ENCODE data around the gene AOC3.
A peak's percentile ranks its signal among the peaks of the same experiment; 100 is the strongest.

The AOC3 gene, protein sequence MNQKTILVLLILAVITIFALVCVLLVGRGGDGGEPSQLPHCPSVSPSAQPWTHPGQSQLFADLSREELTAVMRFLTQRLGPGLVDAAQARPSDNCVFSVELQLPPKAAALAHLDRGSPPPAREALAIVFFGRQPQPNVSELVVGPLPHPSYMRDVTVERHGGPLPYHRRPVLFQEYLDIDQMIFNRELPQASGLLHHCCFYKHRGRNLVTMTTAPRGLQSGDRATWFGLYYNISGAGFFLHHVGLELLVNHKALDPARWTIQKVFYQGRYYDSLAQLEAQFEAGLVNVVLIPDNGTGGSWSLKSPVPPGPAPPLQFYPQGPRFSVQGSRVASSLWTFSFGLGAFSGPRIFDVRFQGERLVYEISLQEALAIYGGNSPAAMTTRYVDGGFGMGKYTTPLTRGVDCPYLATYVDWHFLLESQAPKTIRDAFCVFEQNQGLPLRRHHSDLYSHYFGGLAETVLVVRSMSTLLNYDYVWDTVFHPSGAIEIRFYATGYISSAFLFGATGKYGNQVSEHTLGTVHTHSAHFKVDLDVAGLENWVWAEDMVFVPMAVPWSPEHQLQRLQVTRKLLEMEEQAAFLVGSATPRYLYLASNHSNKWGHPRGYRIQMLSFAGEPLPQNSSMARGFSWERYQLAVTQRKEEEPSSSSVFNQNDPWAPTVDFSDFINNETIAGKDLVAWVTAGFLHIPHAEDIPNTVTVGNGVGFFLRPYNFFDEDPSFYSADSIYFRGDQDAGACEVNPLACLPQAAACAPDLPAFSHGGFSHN

DNA sequence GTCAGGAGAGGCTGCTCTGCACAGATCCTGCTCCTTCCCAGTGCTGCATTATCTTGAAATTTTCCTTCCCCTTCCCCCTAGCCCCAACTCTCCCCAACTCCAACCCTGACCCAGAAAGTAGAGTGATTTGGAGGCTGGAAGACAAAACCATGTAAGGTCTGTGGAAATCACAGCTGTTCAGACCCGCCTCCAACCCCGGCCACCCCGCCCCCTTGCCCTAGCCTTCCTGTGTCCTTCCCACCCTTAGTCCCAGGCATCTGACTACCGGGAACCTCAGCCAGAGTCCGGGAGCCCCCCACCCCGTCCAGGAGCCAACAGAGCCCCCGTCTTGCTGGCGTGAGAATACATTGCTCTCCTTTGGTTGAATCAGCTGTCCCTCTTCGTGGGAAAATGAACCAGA is at the start of gene AOC3:
Gene AOC3, plus strand, starts transcription at position 246 of the 400 bp plus-strand sequence. Its CDS starts 145 bp downstream, at position 391.
- DNase-seq (ENCODE audit: low spot score) (no peak), FAIRE-seq (no peak)

DNA sequence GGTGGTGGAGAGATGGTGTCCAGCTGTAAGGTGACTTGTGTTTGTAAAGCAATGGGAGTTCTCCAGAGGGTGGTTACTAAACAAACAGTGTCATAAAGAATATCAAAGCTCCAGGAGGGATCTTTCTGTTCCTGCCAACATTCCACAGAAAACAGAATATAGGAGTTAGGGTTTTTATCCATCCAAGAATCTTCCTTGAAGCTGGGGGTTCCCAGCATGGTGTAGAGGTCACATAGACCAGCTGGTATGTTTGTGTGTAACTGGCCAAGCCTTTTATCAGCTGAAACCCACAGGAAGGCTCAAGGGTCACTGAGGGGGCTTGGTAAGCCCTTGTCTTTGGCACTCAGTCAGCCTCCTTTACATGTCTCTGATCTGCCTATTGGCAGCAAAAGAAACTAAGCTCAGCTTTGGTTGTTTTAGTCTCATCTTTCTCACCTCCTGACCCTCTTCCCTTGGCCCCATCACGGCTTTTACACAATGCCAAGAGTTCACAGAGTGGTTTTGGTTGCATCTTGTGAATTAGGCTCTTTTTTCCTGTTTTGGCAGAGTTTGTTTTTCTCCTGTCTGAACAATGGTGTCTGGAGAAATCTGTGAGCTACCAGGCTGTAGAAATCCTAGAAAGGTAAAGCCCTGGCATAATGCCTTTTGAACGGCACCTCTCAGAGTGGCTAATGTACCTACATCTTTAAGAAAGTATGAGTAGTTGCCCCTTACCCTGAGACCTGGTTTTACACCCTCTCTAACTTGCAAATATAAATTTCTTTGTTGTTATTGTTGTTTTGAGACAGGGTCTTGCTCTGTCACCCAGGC is 47.7 kb upstream of the AOC3 start:
- no peak for DNase-seq (ENCODE audit: low spot score)
- FAIRE-seq = no peak

DNA sequence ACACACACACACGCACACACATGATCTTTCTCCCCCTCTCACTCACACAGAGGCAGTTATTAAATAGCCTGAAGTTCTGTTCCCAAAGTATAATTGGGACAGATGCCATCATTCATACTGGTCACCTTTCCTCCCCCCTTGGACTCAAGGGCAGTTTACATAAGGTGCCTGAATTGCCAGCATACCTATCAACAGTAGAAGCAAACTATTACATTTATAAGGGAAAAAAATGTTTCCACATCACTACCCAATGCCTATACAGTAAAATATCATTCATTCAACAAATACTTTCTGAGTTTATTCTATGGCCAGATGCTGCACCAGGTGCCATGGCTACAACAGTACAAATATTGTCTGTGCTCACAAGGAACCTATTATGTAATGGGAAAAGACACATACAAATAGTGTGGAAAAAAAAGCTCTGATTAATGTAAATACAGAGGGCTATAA is 46.1 kb upstream of the AOC3 start:
- no peak for DNase-seq (ENCODE audit: low spot score)
- FAIRE-seq = no peak

DNA sequence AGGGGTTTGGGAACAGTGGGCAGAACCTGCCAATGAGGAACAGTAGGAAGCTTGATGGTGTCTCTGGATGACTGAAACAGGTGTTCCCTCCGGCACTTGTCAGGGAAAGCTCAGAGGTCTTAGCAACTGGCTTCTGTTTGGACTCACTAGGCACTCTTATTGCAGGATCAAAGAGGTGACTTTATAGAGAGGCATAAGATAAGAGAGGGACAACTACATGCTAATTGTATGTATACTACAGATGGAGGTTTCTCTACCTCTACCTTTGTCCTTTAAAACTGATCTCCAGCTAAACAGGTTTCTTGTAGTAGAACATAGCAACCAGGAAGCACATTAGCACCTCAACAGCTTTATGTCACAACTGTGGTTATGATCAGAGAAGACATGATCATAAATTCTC is 44.8 kb upstream of the AOC3 start:
- no peak for DNase-seq (ENCODE audit: low spot score)
- no peak for FAIRE-seq

DNA sequence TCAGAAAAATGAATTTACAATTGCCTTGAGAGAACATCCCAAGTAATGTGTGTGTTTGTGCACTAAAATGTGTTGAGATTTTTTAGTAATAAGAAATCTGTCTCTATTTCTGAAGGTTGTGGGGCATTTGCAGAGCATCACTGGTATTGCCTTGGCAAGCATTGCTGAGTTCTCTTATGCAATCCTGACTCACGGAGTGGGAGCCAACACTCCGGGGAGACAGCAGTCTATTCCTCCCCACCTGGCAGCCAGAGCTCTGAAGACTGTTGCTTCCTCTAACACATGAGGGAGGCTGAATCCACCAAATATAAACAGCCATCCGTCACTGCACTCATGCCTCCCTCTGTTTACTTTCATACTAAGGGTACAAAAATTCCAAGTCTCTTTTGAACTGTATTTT is 41.7 kb upstream of the AOC3 start:
- no peak for FAIRE-seq

DNA sequence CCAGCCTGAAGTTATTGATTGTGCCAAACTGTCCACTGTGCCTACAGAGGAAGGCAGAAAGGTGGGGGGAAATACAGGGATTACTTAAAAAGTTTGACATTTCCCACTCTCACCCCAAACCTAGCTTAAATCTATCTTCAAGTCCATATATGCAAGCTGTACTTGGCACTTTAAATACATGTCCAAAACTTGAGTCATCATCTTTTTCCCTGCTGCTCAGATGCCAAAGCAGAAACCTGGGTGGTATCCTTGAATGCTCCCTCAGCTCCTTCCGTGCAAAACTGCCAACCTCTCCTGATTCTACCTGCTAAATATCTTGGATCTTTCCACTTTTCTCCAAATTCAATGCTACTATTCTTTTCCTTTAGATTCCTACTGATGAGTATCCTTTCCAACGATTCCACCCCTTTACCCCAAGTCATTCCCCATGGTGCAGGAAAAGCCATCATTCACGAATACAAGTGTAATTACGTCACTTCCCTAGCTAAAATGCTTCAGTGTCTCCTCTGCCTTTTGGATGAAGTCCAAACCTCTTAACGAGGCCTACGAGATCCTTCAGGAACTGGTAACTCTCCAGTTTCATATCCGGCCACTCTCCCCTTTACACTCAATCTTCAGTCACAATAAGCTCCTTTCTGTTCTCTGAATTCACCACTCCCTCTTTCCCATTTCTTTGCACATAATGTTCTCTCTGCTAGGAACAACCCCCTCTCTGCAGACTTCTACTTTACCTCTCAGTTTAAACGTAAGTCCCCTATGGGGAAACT is 36.2 kb upstream of the AOC3 start:
- FAIRE-seq = no peak
- no peak for DNase-seq (ENCODE audit: low spot score)

More for the DNA sequence above, 41.7 kb upstream of the AOC3 start:
- DNase-seq (ENCODE audit: low spot score) = no peak

DNA sequence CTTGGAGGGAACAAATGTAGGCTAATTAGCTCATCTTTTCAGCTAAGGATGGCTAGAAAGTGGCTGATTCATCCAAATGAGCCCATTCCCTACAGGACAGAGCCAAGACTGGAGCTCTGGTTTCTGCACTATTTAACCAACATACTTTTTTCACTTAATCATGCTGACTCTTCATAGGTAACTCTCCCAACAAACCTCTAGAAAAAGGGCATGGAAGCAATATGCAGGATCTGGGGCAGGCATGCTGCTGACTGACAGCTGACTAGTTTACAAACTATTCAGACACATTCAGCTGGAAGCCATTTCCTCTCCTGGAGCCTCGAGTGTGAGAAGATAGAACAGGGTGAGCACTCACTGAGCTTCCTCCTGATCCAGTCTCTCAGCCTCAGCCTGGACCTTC is 33.1 kb upstream of the AOC3 start:
- DNase-seq (ENCODE audit: low spot score) (peak; percentile 50), FAIRE-seq (no peak)

DNA sequence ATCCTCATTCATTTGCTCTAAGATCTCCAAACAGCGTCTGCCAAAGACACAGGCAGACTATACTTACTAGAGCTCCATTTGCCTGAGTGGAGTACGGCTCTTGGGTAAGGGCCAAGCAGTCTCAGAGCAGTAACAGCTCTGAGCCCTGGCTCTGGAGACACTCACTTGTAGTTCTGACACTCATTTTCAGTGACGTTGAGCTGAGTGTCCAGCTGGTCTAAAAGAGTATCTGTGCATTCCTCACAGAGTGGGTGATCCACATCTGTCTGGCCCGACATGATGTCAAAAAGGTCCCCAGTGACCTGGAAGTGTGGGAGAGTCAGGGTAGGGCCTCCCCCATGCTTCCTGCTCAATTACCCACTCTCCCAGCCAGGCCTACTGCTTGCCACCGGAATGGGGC is 32.6 kb upstream of the AOC3 start:
- no peak for DNase-seq (ENCODE audit: low spot score)
- FAIRE-seq = no peak

DNA sequence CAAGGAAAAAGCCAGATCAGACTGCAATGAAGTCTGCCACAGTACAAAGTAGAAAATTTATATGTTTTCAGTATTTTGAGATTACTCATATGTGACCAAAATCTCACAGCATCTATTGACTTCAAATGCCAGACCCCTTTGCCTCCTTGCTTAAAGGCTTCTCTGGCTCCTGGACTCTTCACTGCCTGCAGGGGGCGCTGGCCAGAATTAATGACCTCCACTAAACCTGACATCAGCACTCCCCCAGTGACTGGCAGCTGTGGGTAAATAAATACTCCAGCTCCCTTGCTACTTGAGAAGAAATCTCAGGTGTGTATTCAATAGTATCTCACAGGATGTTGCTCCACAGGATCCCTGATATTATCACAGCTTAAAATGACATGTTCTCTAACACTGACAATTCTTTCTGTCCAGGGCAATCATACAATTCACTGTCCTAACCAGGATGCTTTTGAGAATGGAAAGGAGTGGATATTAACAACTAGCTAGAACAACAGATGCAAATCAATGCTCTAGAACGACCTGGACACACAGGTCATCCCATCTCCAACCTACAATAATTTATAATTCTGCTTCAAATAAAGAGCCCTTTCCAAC is 31.0 kb upstream of the AOC3 start:
- FAIRE-seq = no peak
- peak; percentile 35 for DNase-seq (ENCODE audit: low spot score)

DNA sequence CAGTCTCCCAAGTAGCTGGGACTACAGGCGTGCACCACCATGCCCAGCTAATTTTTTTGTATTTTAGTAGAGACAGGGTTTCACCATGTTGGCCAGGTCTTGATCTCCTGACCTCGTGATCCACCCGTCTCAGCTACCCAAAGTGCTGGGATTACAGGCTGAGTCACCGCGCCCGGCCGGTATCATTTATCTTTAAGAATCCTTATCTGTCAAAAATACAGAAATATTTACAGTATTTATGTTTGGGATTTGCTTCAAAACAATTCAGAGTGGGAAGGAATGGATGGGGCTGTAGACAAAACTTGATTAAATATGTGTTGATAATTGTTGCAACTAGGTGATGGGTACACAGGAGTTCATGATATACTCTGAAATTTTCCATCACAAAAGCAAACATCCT is 29.8 kb upstream of the AOC3 start:
- no peak for DNase-seq (ENCODE audit: low spot score)

DNA sequence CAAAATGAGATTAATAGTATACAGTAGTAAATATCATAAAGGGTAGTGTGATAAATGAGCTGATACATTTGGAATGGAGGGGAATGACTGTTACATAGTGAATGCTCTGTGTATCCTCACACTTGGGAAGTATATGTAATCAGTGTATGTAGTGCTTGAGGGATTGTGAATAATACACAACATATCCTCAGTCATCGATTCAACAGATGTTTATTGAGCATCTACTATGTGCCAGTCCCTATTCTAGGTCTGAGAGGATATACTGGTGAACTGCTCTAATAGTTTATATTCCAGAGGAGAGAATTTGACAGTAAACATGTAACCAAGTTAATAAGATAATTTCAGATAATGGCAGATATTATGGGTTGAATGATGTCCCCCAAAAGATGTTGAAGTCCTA is 23.5 kb upstream of the AOC3 start:
- DNase-seq (ENCODE audit: low spot score) (no peak), FAIRE-seq (no peak)

More for the DNA sequence above, 29.8 kb upstream of the AOC3 start:
- FAIRE-seq = no peak

DNA sequence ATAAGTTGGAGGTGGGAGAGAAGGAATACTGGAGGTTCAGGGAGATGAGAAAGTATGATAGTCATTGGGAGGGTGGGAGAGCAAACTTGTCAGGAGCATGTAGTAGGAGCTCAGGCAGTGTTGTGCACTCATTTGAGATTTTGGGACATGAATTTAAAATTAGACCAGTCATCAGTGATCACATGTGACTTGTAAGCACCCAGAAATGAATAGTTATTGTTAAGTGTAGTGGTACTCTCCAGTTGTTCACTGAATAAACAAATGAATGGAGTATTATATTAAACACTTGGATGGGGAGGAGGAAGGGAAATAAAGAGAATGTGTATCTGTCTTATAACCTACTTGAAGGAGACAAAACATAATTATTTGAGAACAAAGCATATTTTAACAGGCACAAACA is 20.0 kb upstream of the AOC3 start:
- no peak for DNase-seq (ENCODE audit: low spot score)
- no peak for FAIRE-seq

DNA sequence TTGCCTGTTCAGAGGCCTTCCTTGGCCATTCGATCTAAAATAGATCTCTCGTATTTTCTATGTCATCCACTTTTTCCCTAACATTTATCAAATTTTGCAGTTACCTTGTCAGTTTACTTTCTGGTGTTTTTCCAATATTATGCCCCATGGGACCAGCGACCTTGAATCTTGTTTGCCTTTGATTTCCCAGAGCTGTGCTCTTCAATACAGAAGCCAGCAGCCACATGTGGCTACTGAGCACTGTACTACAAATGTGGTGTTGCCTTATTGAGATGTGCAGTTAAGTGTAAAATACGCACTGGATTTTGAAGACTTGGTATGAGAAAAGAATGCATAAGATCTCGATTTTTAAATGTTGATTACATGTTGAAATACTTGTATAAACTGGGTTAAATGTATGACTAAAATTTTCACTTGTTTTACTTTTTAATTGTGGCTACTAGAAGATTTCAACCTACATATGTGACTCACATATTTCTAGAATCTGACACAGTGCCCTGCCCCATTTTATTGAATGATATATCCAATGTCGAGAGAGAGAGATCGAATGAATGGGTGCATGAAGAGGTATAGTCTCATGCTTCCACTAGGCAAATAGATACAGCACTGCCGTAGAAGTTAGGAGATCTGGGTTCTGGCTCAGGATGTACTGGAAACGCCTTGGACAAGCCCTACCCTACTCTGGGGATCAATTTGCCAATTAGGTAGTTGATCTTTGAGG is 18.6 kb upstream of the AOC3 start:
- no peak for FAIRE-seq
- DNase-seq (ENCODE audit: low spot score) = no peak

DNA sequence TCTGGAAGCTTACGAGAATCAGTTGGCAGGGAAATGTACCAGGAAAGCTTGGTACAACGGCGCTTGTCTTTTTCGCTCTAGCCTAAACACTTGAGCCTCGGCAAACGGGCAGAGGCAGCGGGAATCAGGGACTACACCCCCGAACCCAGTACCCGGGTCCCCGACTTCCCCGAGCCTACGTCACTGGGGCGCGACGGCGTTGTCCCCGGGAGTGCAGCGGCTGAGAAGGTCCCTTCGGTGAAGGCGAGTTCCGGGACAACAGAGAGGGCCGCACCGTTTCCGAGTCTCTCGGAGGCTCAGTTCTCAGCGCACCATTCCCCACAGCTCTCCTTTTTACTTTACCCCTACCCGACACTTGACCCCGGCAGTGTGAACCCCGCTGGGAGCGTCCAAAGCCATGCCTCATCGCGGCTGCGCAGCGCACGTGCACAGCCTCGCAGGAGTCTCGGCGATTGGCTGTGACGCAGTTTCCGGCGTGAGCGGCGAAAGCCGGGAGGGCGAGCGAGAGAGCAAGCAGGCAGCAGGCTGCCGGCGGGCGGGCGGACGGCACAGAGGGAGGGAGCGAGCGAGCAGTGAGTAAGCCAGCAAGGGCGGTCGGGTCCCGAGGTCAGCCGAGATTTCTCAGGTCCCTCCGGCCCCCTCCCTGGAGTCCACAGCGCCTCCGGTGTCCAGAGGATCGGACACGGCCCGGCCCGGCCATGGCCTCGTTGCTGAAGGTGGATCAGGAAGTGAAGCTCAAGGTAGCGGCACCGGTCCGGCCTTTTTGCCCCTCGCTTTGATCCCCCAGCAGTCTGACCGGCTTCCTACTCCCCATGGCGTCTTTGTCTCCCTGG is 17.8 kb upstream of the AOC3 start, which contains the start of gene PSME3:
Gene PSME3, plus strand, starts transcription at position 464 of the 833 bp plus-strand sequence. Its CDS starts 235 bp downstream, at position 699.
- FAIRE-seq = no peak
- DNase-seq (ENCODE audit: low spot score) = peak; percentile 71

DNA sequence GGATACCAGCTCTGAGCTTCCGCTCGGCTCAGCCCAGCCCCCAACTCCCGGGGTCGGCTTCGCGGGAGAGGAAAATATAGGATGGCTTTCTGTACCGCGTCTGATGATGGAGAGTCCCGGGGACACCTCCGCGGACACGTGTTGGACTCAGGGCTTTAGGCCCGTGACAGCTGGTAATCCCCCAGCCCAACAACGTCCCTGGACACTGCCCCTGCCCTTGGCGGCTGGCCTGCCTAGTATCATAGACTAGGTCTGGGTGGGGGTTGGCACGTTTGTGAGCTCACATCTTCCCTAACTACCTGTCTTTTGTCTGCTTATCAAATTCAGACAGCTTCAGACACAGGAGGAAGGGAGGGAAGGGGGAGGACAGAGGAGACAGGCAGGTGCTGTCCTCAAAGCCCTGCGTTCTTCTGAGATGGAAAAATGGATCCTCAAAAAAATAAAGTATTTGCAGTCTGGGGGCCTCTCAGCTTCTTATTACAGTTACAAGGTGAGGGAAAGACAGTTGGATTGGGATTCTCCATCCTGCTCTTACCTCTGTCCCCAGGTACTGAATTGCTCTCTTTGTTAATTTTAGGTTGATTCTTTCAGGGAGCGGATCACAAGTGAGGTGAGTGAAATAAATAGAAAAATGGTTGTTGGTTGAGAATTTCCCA is 17.1 kb upstream of the AOC3 start:
- FAIRE-seq (no peak), DNase-seq (ENCODE audit: low spot score) (no peak)

DNA sequence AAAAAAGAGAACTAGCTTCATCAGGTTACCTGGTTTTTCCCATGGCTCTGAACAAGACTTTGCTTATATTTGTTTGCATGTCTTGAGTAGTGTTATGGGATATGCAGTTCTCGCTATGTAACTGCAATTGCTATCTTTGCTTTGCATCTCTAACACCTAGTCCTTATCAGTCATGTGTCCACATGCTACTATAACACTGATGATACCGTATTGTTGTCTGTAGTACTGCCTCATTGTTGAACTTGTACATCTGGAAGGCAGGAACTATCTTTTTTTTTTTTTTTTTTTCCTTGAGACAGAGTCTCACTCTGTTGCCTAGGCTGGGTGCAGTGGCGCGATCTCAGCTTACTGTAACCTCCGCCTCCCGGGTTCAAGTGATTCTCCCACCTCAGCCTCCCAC is 15.3 kb upstream of the AOC3 start:
- DNase-seq (ENCODE audit: low spot score) = no peak
- FAIRE-seq = no peak

DNA sequence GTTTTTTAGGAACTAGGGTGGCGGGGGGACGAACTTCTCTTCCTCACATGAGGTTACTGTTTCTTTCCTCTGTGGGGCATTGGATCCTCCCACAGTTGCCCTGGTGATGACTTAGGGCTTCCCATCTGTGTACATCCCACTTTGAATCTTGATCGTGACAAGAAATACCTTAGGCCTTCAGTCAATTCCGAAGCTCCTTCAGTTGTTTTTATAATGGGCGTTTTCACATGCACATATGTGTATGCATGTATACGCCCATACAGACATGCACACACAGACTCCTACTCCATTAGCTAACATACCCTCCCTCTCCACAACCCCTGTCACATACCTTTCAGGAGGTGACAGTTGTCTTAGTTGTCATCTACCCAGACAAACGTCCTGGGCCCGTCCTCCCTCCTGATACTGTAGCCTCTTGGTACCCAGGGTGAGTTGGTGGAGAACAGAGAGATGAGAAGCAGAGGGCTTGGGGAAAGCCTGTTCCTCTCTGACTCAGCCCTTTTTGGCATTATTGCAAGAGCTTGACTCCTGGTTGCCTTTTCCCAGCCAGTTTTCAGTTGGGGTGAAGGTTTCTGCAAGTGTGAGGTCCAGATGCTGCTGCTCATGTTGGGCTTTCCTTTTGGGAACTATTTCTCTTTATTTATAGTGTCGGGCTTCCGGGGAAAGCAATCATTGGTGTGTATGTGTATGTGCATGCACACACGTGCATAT is 8.9 kb upstream of the AOC3 start:
- no peak for DNase-seq (ENCODE audit: low spot score)
- no peak for FAIRE-seq
